Type B pancreatic cell (in vitro differentiated cells): Measurements from ENCODE around the gene ZNF555. TPM values are rescaled to one million over a fixed set of nuclear protein-coding genes. Genes with fewer than 3 reads are reported as not detected.
A peak's percentile ranks its signal among the peaks of the same experiment; 100 is the strongest.
"Not testable (repeated sequence)": the region's sequence is repeated elsewhere in the genome, so short reads cannot be mapped to it uniquely, and the experiment has no call there.

Experiments
- DNase-seq: peaks from one replicate; pipeline ENCODE4 v3.0.0; 2021; ENCODE audit warnings: mixed read lengths; ENCODE audit not compliant: unreplicated experiment; ENCODE audit errors: extremely low spot score
- H3K27ac Mint-ChIP-seq: 2 replicates; pipeline ENCODE4 v1.8.0; 2021; ENCODE audit warnings: mild to moderate bottlenecking, mixed read lengths
- H3K27me3 Mint-ChIP-seq: 2 replicates; pipeline ENCODE4 v1.8.0; 2021; ENCODE audit warnings: mixed read lengths
- H3K36me3 Mint-ChIP-seq: 2 replicates; pipeline ENCODE4 v1.8.0; 2021; ENCODE audit warnings: mixed read lengths
- H3K4me1 Mint-ChIP-seq: one replicate; pipeline ENCODE4 v1.8.0; 2021; ENCODE audit warnings: mixed read lengths; ENCODE audit not compliant: unreplicated experiment
- H3K4me3 Mint-ChIP-seq: 2 replicates; pipeline ENCODE4 v1.8.0; 2021; ENCODE audit warnings: mild to moderate bottlenecking, mixed read lengths
- H3K9me3 Mint-ChIP-seq: 2 replicates; pipeline ENCODE4 v1.8.0; 2021; ENCODE audit warnings: mixed read lengths
- CTCF ChIP-seq: fragments of 200-600 bp; sonication (generic); conservative IDR thresholded peaks from 2 replicates; pipeline ENCODE4 v1.5.0; 2021; ENCODE audit warnings: antibody characterized with exemption, mild to moderate bottlenecking
- total RNA-seq: library from RNA; stranded (reverse); gene quantifications from 2 replicates; pipeline ENCODE4 v1.2.1, GENCODE V29; 2021; ENCODE audit warnings: low replicate concordance

The ZNF555 gene
- total RNA-seq, 1 donor from 2014 or later = 9.7 TPM

GRCh38 chr19:2888731-2889224, 47.5 kb downstream of the ZNF555 start:
- no peak for TF ChIP-seq CTCF
- Mint-ChIP-seq H3K36me3 (no peaks in the 10 kb centered on the region), H3K4me1 (peaks cover 3% of the 10 kb centered on the region), H3K27ac (no peak overlapping the region), H3K9me3 (no peaks in the 10 kb centered on the region), H3K4me3 (no peak overlapping the region), H3K27me3 (no peaks in the 10 kb centered on the region)
- DNase-seq = no peak

GRCh38 chr19:2890531-2890930, 49.3 kb downstream of the ZNF555 start:
- not testable (repeated sequence) for H3K36me3 Mint-ChIP-seq

GRCh38 chr19:2896694-2897093, 55.4 kb downstream of the ZNF555 start:
- peaks cover 4% of the 10 kb centered on the region for H3K27me3 Mint-ChIP-seq
- TF ChIP-seq CTCF = no peak
- H3K27ac Mint-ChIP-seq = no peak overlapping the region
- H3K9me3 Mint-ChIP-seq = peaks cover 5% of the 10 kb centered on the region
- no peak for DNase-seq
- H3K36me3 Mint-ChIP-seq = peaks cover 5% of the 10 kb centered on the region
- peaks cover 7% of the 10 kb centered on the region for H3K4me1 Mint-ChIP-seq
- H3K4me3 Mint-ChIP-seq = no peak overlapping the region

More at GRCh38 chr19:2890531-2890930, 49.3 kb downstream of the ZNF555 start:
- not testable (repeated sequence) for H3K9me3 Mint-ChIP-seq, H3K4me3 Mint-ChIP-seq, H3K4me1 Mint-ChIP-seq, H3K27ac Mint-ChIP-seq, DNase-seq, H3K27me3 Mint-ChIP-seq

- Mint-ChIP-seq H3K4me3 (peak within 1 kb of the TSS; percentile 99), H3K4me1 (peaks cover 13% of the 10 kb centered on the region), H3K27me3 (peaks cover 4% of the 10 kb centered on the region), H3K36me3 (peaks cover 5% of the 10 kb centered on the region), H3K27ac (peak within 1 kb of the TSS; percentile 99), H3K9me3 (peaks cover 5% of the 10 kb centered on the region)
- peak; percentile 98 for DNase-seq
- no peak for TF ChIP-seq CTCF
Measured at GRCh38 chr19:2900296-2901252, 59.3 kb downstream of the ZNF555 start, which contains the start of gene ZNF57. Gene ZNF57 (plus strand): TSS chr19:2900928. CDS start chr19:2901046, 118 bp downstream.

- peak overlapping the region; percentile 99 for H3K4me3 Mint-ChIP-seq
- H3K27ac Mint-ChIP-seq = peak overlapping the region; percentile 99
- peaks cover 13% of the 10 kb centered on the region for H3K4me1 Mint-ChIP-seq
Measured at GRCh38 chr19:2902590-2903218, 61.4 kb downstream of the ZNF555 start.

GRCh38 chr19:2903326-2903725, 62.1 kb downstream of the ZNF555 start:
- peaks cover 13% of the 10 kb centered on the region for H3K4me1 Mint-ChIP-seq
- not testable (repeated sequence) for H3K9me3 Mint-ChIP-seq, H3K4me3 Mint-ChIP-seq, DNase-seq, H3K36me3 Mint-ChIP-seq, H3K27me3 Mint-ChIP-seq
- peak overlapping the region; percentile 99 for H3K27ac Mint-ChIP-seq

More at GRCh38 chr19:2902590-2903218, 61.4 kb downstream of the ZNF555 start:
- H3K9me3 Mint-ChIP-seq = peaks cover 2% of the 10 kb centered on the region
- peaks cover 5% of the 10 kb centered on the region for H3K36me3 Mint-ChIP-seq
- H3K27me3 Mint-ChIP-seq = peaks cover 4% of the 10 kb centered on the region
- no peak for DNase-seq
- no peak for TF ChIP-seq CTCF
